Fibroblast of mammary gland (primary cell): ENCODE data around the gene UQCR11.

Source experiments
- DNase-seq: peaks from one replicate; pipeline ENCODE4 v3.0.0-alpha.2; 2010; ENCODE audit warnings: low read depth
- H3K4me3 ChIP-seq: 2 replicates; pipeline ENCODE4 v1.5.1; 2011; ENCODE audit warnings: low read depth, mild to moderate bottlenecking, low read length, moderate library complexity; ENCODE audit not compliant: control insufficient read depth
- TF ChIP-seq, protein P1 (sequence below): conservative IDR thresholded peaks from 2 replicates; pipeline ENCODE4 v1.5.1; 2011; ENCODE audit warnings: low read depth, low read length, inconsistent platforms; ENCODE audit not compliant: control insufficient read depth, insufficient read depth

Gene UQCR11

DNA sequence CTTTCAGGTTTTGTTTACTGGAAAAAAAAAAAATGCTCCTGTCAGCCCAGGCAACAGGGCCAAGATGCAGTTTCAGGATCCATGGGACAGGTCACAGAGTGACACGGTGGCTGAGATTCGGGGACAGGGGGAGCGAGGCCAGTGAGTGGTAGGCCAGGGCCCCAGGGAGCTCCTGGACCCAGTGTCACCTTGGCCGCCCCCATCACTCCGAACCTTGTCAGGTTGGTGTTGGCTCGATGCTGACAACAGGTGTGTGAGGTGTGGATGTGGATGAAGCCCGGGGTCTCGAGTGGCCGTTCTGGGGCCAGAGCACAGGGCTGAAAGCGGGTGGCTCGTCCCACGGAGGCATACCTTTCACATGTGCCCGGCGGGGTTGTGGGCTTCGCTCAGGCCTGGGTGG is 6.1 kb upstream of the UQCR11 start:
- TF ChIP-seq, protein P1, sequence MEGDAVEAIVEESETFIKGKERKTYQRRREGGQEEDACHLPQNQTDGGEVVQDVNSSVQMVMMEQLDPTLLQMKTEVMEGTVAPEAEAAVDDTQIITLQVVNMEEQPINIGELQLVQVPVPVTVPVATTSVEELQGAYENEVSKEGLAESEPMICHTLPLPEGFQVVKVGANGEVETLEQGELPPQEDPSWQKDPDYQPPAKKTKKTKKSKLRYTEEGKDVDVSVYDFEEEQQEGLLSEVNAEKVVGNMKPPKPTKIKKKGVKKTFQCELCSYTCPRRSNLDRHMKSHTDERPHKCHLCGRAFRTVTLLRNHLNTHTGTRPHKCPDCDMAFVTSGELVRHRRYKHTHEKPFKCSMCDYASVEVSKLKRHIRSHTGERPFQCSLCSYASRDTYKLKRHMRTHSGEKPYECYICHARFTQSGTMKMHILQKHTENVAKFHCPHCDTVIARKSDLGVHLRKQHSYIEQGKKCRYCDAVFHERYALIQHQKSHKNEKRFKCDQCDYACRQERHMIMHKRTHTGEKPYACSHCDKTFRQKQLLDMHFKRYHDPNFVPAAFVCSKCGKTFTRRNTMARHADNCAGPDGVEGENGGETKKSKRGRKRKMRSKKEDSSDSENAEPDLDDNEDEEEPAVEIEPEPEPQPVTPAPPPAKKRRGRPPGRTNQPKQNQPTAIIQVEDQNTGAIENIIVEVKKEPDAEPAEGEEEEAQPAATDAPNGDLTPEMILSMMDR: no peak
- no peak overlapping the region for H3K4me3 ChIP-seq
- no peak for DNase-seq

DNA sequence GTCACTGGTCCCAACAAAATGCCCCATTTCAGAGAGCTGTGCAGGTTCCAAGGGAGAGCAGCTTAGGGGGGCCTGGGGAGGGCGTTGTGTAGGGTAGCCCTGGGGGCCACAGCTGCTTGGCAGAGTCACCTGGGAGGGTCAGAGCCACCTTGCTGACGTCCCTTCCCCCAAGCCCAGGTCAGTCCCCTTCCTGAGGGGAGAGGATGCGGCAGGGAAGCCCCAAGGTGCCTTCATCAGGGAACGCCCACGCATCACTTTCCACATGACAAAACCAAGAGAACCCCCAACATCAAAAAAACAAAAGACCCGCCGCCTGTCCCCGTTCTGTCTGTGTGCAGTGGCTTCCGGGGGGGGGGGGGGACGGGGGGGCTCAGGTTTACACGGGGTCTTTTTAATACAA is 5.3 kb upstream of the UQCR11 start:
- TF ChIP-seq, protein P1: no peak
- no peak for DNase-seq
- no peak overlapping the region for H3K4me3 ChIP-seq

DNA sequence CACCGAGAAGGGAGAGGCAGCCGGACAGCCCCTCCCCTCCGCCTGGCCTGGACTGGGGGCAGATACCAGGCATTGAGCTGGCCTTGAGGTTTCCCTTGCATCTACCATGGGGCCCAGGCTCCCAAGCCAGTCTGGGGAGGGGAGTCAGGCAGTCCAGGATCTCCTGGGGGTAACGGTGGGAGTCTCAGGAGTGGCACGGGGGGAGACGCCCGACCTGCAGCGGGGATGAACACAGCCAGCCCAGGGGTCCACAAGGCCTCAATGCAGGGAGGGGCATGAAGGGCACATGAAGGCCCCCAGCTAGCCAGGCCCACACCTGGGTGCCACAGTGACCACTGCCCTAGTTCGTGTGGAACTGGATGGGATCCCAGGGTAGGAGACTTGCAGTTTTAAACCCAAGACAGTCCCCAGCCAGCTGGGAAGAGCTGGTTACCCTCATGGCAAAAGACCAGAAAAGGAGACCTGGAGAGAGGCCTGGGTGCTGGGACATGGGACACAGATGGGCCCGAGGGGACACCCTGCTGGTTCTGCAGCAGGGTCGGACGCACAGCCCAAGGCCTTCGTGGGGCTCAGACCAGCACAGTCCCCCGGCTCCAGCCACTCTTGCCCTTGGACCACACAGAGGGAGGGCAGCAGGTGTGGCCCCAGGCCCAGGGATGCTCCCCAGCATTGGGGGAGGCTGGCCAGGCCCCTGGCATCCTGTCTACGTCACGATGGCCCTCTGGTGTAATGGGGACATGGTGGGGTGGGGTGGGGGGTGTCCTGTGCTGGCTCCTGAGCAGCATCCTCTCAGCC is 4.6 kb upstream of the UQCR11 start:
- H3K4me3 ChIP-seq: no peak overlapping the region
- TF ChIP-seq, protein P1: no peak
- no peak for DNase-seq

DNA sequence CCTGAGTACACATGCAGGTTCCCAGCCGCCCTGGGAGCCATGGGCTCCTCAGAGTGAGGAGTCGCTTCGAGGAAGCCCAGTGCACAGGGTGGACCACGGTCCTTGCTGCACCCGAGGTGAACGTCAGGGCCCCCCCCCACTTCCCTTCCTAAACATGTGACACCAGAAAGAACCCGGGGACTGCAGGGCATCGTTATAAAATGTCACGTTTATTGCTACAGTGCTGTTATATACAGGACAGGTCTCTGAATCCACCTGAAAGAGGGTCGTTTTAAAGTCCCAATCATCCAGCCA is 3.8 kb upstream of the UQCR11 start:
- TF ChIP-seq, protein P1: no peak
- DNase-seq: no peak
- H3K4me3 ChIP-seq: no peak overlapping the region

DNA sequence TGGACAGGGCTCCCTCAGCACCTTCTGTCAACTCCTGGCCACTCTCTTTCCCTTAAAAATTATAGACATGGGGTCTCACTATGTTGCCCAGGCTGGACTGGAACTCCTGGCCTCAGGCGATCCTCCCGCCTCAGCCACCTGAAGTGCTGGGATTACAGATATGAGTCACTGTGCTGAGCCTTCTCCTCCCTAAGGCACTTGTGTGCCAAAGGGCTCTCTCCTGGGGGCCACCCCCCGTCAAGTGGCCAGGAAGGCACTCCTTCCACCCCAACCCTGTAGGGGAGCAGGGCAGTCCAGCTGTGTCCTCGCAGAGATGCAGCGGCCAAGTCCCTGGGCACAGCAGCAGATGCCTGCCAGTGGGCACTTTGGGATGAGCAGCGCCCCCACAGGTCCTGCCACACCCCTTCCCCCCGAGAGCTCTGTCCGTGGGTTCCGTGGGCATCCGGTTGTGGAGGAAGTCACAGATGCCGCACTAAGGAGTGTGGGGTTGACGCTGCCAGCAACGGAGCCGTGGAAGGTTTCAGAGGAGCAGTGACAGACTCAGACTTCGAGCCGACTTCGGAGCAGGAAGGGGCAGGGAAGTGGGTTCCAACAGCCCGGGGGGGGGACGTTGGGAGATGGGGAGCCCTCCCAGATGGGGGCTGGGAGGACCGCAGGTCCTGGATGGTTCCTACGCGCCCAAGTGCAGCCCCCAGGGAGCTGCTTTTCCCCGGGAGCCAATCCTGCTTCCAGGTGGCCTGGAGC is 3.3 kb upstream of the UQCR11 start:
- TF ChIP-seq, protein P1: no peak
- DNase-seq: peak; percentile 46
- H3K4me3 ChIP-seq: no peak overlapping the region

DNA sequence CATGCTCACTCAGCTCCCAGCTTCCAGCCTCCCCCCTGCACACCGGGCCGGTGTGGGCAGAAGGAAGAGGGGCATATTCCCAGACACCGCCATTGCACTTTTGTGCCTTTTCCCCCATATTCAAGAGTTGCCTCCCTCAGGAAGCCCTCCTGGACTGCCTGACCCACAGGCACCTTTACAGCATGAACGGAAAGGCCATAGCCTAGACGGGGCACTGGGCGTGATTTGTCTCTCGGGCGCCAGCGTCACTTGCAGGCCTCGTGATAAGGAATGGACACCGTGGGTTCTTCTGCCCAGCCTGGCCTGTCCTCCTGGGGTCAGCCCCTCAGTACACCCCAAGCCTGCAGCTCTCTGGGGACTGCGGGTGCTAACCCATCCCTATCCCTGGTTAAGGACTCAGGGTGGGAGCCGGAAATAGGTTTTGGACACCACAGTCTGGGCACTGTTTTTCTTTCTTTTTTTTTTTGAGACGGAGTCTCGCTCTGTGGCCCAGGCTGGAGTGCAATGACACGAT is 933 bp upstream of the UQCR11 start:
- peak overlapping the region; percentile 68 for H3K4me3 ChIP-seq
- no peak for DNase-seq

More for the DNA sequence above, 933 bp upstream of the UQCR11 start:
- TF ChIP-seq, protein P1: no peak
